Bronchial epithelial cell (primary cell): ENCODE results near the gene NR2F1-AS1. TPM values are rescaled to one million over a fixed set of nuclear protein-coding genes. Genes with fewer than 3 reads are reported as not detected.

Experiments
- DNase-seq: peaks from one replicate; pipeline ENCODE4 v3.0.0-alpha.2; 2010; ENCODE audit warnings: low read depth
- FAIRE-seq: peaks from 2 replicates; lab custom pipeline; 2011; peaks lifted over from hg19 to GRCh38; lab: Jason Lieb, UNC
- H3K27me3 ChIP-seq: 2 replicates; pipeline ENCODE4 v1.5.1; 2011; ENCODE audit warnings: low read length; ENCODE audit not compliant: control insufficient read depth, insufficient read depth
- H3K36me3 ChIP-seq: 2 replicates; pipeline ENCODE4 v1.5.1; 2011; ENCODE audit warnings: low read length; ENCODE audit not compliant: control insufficient read depth, insufficient read depth
- H3K4me3 ChIP-seq: 2 replicates; pipeline ENCODE4 v1.5.1; 2011; ENCODE audit warnings: mild to moderate bottlenecking, low read depth, low read length, control low read depth
- total RNA-seq: library from RNA; depleted of rRNA; stranded (reverse); fragments of >200 nt; gene quantifications from 2 replicates; pipeline ENCODE4 v1.2.1, GENCODE V29; 2014
- TF ChIP-seq, protein P1 (sequence below): IDR thresholded peaks from 2 replicates; pipeline ENCODE4 v1.5.1; 2011; ENCODE audit warnings: mild to moderate bottlenecking, moderate library complexity, low read length, control low read depth, inconsistent platforms; ENCODE audit not compliant: insufficient read depth, severe bottlenecking

The NR2F1-AS1 gene
- total RNA-seq, 1 donor from 2014 or later: 1.1 TPM

DNA sequence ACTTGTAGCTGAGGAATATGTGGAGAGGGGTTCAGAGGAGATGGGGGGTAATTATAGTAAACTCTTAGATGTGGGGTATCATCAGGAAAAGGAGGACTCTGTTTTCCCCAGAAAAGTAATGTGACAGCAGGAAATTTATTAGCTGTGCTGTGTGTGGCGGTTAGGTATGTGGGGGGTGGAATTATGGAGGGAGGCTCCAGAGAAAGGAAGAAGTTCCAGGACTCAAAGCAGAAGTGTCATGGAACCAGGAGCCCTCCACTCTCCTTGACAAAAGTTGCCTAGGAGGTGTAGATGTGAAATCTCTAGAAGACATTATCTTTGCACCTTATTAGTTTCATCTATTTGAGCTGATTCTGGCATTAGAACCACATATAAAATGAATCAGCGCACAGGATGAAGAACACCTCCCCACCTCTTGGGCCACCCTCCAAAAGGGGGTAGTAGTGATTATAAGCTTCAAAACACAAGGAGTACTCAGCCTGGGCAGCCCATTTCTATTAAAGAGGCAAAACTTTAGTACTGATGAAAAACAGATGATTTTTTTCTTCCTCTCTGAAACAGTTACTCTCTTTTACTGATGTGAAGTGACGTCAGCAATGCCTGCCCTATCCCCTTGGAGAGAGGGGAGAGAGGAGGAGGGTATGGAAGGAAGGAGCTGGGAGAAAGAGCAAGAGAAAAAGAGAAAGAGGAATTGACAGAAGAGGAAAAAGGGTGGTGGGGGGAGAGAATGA lies 20.2 kb upstream of the NR2F1-AS1 start:
- no peak for DNase-seq
- H3K36me3 ChIP-seq: no peaks in the 10 kb centered on the region
- no peak overlapping the region for H3K4me3 ChIP-seq
- FAIRE-seq: no peak
- peaks cover 28% of the 10 kb centered on the region for H3K27me3 ChIP-seq
- TF ChIP-seq, protein P1, sequence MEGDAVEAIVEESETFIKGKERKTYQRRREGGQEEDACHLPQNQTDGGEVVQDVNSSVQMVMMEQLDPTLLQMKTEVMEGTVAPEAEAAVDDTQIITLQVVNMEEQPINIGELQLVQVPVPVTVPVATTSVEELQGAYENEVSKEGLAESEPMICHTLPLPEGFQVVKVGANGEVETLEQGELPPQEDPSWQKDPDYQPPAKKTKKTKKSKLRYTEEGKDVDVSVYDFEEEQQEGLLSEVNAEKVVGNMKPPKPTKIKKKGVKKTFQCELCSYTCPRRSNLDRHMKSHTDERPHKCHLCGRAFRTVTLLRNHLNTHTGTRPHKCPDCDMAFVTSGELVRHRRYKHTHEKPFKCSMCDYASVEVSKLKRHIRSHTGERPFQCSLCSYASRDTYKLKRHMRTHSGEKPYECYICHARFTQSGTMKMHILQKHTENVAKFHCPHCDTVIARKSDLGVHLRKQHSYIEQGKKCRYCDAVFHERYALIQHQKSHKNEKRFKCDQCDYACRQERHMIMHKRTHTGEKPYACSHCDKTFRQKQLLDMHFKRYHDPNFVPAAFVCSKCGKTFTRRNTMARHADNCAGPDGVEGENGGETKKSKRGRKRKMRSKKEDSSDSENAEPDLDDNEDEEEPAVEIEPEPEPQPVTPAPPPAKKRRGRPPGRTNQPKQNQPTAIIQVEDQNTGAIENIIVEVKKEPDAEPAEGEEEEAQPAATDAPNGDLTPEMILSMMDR: no peak

- DNase-seq (no peak), FAIRE-seq (no peak)
- TF ChIP-seq, protein P1: no peak
- Histone ChIP-seq H3K36me3 (no peaks in the 10 kb centered on the region), H3K27me3 (peaks cover 27% of the 10 kb centered on the region), H3K4me3 (no peak overlapping the region)
Measured at GRCh38 chr5:93600409-93601070, 19.5 kb upstream of the NR2F1-AS1 start.

DNA sequence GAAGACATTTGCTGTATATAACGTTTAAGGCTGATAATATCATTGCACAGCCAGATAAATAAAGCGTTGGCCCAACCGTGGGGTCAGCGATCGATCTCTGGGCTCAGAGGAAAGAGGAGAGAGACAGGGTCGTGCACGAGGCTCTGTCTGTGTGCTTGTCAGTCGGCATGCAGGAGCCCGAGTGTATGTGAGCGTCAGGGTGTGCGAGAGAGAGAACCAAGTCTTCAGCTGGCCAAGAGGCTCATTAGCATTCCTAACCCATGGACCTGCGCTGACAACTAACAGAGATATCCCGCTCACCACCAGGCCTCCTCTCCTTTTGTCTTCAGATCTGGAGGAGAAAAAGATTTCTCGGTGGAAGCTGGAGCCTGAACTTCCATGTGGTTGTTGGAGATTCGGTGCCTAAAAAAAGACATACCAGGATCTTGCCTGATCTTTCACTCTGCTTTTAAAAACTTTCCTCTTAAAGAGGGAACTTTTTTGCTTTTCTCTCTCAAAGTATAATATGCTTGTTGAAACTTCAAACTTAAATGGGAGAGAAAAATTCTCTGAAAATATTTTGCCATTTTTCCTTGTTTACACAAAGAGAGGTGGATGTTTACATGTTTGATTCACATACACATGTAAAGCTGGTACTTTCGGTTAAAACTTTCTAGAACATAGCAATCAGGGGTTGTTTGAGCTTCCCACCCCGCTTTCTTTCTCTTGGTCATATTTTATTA lies 18.5 kb upstream of the NR2F1-AS1 start:
- Histone ChIP-seq H3K27me3 (peaks cover 24% of the 10 kb centered on the region), H3K36me3 (no peaks in the 10 kb centered on the region), H3K4me3 (no peak overlapping the region)
- DNase-seq (no peak), FAIRE-seq (no peak)
- TF ChIP-seq, protein P1: no peak

- DNase-seq: no peak
- Histone ChIP-seq H3K27me3 (peaks cover 24% of the 10 kb centered on the region), H3K4me3 (no peak overlapping the region), H3K36me3 (no peaks in the 10 kb centered on the region)
- TF ChIP-seq, protein P1: no peak
- no peak for FAIRE-seq
Measured at GRCh38 chr5:93599001-93599379, 18.0 kb upstream of the NR2F1-AS1 start.

DNA sequence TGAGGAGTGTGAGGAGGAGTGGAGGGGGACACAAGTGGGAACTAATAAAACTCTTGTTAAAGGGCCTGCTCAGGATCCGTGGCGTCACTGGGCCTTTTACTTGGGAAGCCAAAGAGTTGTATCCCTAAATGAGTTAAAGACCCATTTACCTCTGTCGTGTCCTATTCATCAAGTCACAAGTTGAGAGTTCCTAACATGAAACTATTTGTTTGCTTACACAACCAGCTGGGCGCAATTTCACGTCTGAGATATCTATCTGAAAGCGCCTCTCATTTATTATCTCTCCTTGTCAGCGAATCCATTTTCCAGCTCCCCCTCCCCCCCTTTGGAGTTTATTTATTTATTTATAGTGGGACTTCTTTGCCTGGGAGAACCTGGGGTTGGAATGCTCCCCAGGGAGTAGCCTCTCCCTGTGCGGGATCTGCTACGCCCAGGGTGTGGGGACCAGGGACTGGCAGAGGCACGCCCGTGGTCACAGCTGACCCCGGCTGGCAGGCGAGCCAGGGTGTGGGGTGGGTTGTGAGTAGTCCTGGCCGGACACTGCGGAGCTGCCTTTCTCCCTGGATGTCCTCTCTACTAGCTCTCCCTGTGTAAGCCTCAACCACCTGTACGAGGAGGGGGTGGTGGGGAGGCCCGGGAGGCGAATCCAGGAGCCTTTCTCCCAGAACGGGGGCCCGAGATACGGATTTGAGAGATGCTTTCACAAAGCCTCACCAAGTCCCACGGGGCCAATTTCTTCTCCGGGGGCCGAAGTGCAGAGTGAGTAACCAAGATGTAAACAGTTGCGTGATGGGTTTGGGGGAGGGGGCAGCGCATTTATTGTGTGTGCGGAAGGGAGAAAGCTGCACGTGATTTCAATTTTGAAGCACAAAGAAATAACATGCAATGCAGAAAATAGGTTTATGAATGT lies 17.3 kb upstream of the NR2F1-AS1 start:
- DNase-seq: no peak
- peaks cover 24% of the 10 kb centered on the region for H3K27me3 ChIP-seq

More for the DNA sequence above, 17.3 kb upstream of the NR2F1-AS1 start:
- Histone ChIP-seq H3K4me3 (no peak overlapping the region), H3K36me3 (no peaks in the 10 kb centered on the region)
- TF ChIP-seq, protein P1: no peak
- FAIRE-seq: no peak
